GM18520 (cell line): ENCODE results near the gene PDE11A.

Experiments
- ATAC-seq: cut with Tn5 transposase; IDR thresholded peaks from one replicate; pipeline ENCODE4 v1.9.1; 2021; ENCODE audit not compliant: unreplicated experiment

The PDE11A gene

DNA sequence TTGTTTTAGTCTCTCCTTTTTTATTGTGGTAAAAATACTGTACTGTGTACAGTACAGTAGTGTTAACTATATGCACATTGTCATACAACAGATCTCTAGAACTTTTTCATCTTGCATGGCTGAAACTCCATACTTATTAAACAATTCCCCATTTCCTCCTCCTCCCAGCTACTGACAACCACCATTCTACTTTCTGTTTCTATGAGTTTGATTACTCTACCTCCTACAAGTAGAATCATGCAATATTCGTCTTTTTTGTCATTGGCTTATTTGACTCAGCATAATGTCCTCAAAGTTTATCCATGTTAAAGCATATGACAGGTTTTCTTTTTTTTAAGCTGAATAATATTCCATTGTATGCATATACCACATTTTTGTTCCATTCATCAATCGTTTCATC lies 341.8 kb downstream of the PDE11A start:
- ATAC-seq = no peak

- ATAC-seq = no peak
Measured at GRCh38 chr2:177730363-177730762, 342.2 kb downstream of the PDE11A start.

DNA sequence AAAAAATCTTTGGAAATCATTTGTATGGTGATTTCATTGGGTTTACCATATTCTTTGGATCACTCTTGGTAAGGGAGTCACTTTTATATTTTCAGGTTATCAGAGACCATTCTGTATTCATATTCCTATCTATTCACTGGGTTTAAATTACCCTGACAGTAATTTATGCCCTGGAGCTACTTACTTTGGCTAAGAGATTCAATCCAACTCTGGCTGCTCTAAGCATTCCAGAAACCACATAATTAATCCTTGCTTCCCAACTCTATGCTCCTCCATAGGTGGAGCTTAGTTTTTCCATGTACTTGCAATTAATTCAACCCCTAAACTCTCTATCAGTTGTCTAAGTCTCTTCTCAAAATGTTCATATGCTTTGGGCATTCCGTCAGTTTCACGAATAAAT lies 343.7 kb downstream of the PDE11A start:
- no peak for ATAC-seq

GRCh38 chr2:177728399-177728765 lies 344.2 kb downstream of the PDE11A start:
- no peak for ATAC-seq

DNA sequence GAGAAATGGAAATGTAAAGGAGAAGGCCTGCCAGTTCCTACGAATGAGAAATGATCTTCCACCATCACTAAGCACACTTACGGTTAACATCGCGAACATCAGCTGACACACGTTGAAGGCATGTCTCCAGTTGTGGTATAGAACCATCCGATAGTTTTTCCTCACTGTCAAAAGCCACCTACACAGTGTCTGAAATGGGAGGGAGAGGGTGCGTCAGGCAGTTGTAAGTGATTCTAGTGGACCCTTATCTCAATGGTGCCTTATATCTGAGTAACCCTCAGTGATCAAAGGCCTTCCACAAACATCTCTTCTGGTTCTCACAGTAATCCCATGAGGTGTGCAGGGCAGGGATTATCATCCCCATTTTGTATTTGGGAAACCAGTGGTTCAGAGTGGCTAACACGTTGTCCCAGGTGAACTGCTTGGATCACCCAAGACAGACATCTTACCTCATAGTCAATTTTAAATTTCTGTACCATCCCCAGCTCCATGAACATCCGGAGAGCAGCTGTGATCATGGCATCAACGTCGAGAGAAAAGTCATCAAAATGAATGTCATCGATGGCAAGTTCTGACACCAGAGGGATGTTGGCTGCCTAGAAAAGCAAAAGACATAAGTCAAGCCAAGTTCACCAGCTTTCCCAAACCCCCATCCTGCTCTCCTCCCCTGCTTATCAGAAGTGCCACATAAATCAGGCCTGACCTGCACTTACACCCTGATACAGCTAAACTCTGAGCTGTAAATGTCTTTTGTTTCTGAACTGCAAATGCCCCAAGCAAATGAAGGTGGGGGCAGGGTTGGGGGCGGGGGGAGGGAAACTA lies 344.8 kb downstream of the PDE11A start:
- ATAC-seq = no peak

DNA sequence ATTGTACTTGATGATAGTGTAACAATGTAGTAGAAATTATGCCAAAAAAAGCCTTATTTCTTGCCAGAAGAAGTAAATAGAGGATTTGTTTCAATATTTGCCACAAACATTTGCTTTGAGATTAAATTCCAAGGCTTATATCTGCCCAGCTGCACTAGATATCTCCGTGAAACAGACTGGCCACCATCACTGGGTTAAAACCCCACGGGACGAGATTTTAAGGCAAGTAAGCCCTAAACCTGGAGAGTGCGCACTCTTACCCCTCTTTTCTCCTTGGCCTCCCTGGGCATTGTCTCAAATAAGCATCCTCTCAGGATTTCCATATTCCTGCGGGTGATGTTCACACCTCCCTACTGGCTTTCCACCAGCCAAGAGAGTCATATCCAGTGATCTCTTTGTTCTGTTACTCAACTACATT lies 345.6 kb downstream of the PDE11A start:
- no peak for ATAC-seq

GRCh38 chr2:177724398-177725287 lies 347.9 kb downstream of the PDE11A start:
- peak; percentile 67 for ATAC-seq

- no peak for ATAC-seq
Measured at GRCh38 chr2:177723235-177723634, 349.3 kb downstream of the PDE11A start.

DNA sequence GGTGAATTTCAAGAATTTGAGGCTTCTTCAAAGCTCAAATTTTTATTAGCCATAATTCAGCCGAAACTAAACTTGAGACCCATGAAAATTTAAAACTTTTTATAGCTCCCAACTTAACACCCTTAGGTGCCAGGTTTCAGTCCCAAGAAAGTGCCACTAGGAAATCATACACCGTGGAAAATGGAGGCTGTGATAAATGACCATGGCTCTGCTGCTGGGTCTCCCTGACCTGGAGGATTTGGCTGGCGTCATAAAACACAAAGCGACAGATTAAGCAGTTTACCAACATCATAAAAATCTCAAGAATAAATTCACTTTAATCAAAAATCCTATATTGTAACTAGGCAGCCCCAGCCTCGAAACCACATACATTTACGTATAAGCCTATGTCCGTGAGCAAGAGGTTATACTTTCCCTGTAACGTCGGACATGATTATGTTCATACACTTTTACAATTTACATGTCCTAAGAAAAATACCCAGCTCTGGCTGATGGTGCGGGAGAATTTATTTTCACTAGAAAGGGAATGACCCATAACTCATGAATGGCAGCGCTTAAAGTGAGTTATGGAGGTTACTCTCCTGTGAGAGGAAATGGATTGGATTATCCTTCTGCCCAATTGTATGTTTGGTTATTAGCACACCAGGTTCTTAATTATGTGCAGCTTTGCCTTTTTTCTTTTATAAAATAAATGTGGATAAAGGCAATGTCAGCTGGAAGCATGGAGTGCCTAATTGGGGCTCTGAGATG lies 350.6 kb downstream of the PDE11A start:
- no peak for ATAC-seq

- no peak for ATAC-seq
Measured at GRCh38 chr2:177721087-177721486, 351.5 kb downstream of the PDE11A start.

DNA sequence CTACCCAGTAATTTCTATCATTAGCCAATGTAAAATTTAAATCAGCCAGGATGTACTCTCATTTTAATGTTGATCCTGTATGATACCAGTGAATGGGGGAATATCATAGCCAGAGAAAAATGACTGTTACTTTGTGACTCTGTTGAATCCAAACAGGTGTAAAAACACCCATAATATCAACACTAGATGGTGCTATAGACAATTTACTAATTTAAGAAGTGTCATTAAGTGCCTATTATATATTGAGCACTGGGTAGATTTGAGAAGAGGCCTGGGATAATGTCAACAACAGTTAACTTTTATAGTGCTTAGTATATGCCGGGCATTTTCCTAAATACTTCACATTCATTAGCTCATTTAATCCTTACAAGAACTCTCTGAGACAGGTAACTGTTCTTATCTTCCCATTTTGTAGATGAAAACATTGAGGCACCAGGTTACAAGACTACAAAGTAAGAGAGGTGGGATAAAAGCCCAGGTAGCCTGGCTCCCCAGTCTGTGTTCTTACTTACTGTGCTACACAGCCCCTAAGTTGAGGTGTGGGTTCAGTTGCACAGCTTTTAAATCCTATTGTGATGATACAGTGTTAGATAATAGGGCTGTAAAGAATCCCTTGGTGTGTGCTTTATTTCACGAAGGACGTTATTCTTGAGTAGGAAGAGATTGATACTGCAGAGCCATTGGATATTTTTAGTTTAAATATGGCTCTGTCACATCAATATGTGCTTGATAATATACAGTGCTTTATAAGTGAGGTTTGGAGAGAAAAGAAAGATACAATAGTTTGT lies 354.6 kb downstream of the PDE11A start:
- ATAC-seq = no peak

DNA sequence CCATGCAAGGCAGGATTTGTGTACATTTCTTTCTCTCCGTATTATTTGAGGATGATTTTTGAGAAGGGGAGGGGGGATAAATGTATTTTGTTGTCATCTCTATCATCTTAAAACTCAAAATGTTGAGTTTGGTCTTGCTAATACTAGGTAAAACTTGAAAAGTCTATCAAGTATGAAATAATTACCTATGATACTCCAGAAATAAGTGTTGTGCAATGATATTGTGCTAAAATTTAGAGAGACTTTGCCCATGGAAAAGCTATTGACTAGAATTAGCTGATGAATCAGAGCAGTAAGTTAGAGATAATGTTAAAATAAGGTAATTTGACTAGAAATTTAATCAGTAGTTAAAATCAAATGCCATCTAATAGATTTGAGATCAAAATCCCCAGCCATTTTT lies 356.1 kb downstream of the PDE11A start:
- ATAC-seq = no peak

DNA sequence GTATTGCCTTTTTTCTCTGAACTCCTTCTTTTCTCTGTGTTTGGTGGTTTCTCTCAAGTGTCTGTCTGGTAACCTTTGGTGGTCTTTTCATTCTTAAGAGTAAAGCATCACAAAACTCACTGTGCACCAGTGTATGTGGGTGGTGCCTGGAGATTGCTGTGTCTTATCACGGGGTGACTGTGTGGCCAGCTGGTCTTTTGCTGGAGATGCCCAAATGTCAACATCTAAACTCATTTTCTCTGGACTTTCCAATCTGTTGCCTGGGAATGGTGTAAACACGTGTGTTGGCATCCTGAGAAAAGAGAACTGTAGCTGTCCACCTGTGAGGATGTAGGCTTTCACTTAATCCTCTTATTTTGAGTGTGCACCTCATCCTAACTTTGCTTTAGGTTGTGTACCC lies 356.8 kb downstream of the PDE11A start:
- no peak for ATAC-seq

- ATAC-seq = no peak
Measured at GRCh38 chr2:177714704-177715103, 357.9 kb downstream of the PDE11A start.

DNA sequence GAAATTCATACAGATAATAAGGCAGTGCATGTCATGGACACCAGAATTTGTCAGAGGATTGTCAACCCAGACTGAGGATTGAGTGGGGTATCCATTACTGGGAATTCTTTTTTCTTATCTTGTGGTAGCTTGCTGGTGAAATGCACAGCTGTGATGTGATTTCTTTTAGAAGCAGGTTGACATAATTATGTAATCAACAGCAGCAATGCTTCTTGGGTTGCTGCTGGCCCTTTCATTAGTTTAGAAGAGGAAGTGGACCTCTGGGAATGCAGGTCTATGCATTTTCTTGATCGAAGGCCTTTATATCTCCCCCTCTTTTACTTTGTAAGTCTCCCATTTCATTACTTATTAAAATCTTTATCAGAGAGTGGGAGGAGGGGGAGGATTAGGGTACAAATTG lies 360.1 kb downstream of the PDE11A start:
- no peak for ATAC-seq

DNA sequence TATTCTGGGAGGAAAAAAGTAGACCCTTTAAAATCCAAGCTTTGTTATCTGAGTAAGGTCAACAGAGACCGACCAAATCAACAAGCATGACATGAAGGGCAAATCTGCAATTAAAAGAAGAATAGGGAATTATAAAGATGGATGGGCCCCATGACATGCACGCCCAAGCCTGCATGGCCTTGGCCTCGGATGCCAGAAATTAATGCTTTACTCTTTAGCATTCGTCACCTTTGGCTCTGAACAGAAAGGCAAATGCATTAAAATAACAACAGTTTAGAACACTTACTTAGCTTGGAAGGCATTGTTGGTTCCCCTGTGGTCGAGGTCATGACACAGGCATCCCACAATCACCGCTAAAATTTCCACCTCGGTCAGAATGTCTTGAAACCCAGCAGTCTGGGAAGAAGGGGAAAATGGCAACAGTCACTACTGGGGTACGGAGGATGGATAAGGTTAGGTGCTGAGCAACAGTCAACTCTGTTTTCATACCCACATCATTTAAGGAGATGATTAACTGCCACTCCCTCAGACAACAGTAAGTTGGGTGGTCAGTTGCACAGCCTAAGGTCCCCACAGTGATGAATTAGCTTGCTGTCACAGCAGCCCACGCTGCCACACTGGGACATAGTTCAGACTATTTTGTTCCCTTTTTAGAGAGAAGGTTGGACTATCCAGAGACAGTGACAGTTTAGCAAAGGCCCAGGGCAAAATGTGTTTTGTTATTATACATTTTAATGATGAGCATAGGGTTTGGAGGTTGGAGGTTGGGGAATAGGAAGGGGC lies 360.9 kb downstream of the PDE11A start:
- ATAC-seq = no peak

DNA sequence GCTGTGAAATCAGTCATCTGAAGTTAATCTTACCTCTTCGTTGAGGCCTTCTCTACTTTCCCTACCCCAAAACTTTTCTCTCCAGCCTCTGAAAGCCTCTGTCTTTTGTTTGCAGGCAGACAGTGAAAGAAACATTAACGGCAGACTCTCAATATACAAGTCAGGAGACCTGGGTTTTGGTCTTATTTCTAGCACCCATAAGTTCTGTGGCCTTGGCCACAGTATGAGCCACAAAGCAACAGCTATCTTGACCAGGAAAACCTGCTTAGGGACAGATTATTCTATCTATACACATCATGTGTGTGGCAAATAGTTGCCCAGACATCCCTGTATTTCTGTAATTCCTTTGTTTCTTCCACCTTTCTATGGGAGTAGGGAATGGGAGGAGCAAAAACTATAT lies 361.7 kb downstream of the PDE11A start:
- ATAC-seq = no peak

GRCh38 chr2:177709986-177710401 lies 362.6 kb downstream of the PDE11A start:
- ATAC-seq = no peak

- ATAC-seq = no peak
Measured at GRCh38 chr2:177708660-177709444, 363.7 kb downstream of the PDE11A start.
